H9 (cell line): ENCODE results near the gene SOX11. TPM values are rescaled to one million over a fixed set of nuclear protein-coding genes. Genes with fewer than 3 reads are reported as not detected.
A peak's percentile ranks its signal among the peaks of the same experiment; 100 is the strongest.

Source experiments
- DNase-seq: peaks from one replicate; pipeline ENCODE4 v3.0.0-alpha.2; 2017
- H2AFZ ChIP-seq: one replicate; pipeline ENCODE4 v1.6.1; 2013; ENCODE audit warnings: mild to moderate bottlenecking, low read length, control low read depth, moderate library complexity
- H2AK5ac ChIP-seq: 2 replicates; pipeline ENCODE4 v1.6.1; 2013; ENCODE audit warnings: low read length, control low read depth, mixed read lengths; ENCODE audit not compliant: insufficient read length
- H2BK120ac ChIP-seq: one replicate; pipeline ENCODE4 v1.6.1; 2013; ENCODE audit warnings: low read depth, mild to moderate bottlenecking, low read length, control low read depth, inconsistent platforms; ENCODE audit not compliant: poor library complexity, severe bottlenecking
- H2BK12ac ChIP-seq: 2 replicates; pipeline ENCODE4 v1.6.1; 2013; ENCODE audit warnings: low read length, control low read depth, mixed read lengths, low read depth; ENCODE audit not compliant: insufficient read length
- H2BK15ac ChIP-seq: 2 replicates; pipeline ENCODE4 v1.6.1; 2013; ENCODE audit warnings: low read depth, low read length, control low read depth
- H2BK20ac ChIP-seq: one replicate; pipeline ENCODE4 v1.6.1; 2013; ENCODE audit warnings: low read depth, mild to moderate bottlenecking, low read length, control low read depth, inconsistent platforms; ENCODE audit not compliant: poor library complexity, severe bottlenecking
- H2BK5ac ChIP-seq: 2 replicates; pipeline ENCODE4 v1.6.1; 2013; ENCODE audit warnings: low read length, control low read depth, mixed read lengths; ENCODE audit not compliant: insufficient read length
- H3K14ac ChIP-seq: 2 replicates; pipeline ENCODE4 v1.6.1; 2013; ENCODE audit warnings: low read length, control low read depth; ENCODE audit not compliant: insufficient read depth
- H3K18ac ChIP-seq: 2 replicates; pipeline ENCODE4 v1.6.1; 2013; ENCODE audit warnings: low read depth, mild to moderate bottlenecking, mixed read lengths, low read length, control low read depth; ENCODE audit not compliant: insufficient read length
- H3K23ac ChIP-seq: 2 replicates; pipeline ENCODE4 v1.6.1; 2013; ENCODE audit warnings: low read length, control low read depth, mixed read lengths, low read depth; ENCODE audit not compliant: insufficient read length
- H3K23me2 ChIP-seq: 2 replicates; pipeline ENCODE4 v1.6.1; 2013; ENCODE audit warnings: low read depth, mild to moderate bottlenecking, mixed read lengths, low read length, control low read depth; ENCODE audit not compliant: insufficient read length, poor library complexity, severe bottlenecking
- H3K27ac ChIP-seq: 2 replicates; pipeline ENCODE4 v1.5.1; 2013; ENCODE audit warnings: low read length, control low read depth, mixed read lengths, low read depth; ENCODE audit not compliant: insufficient read length
- H3K27me3 ChIP-seq: 2 replicates; pipeline ENCODE4 v1.6.1; 2013; ENCODE audit warnings: low read length, control low read depth, inconsistent platforms; ENCODE audit not compliant: insufficient read depth
- H3K4ac ChIP-seq: 2 replicates; pipeline ENCODE4 v1.6.1; 2013; ENCODE audit warnings: low read depth, mild to moderate bottlenecking, control low read depth, inconsistent platforms, low read length, moderate library complexity
- H3K4me1 ChIP-seq: 2 replicates; pipeline ENCODE4 v1.6.1; 2013; ENCODE audit warnings: low read length, control low read depth, inconsistent platforms; ENCODE audit not compliant: insufficient read depth
- H3K4me2 ChIP-seq: 2 replicates; pipeline ENCODE4 v1.6.1; 2013; ENCODE audit warnings: low read length, control low read depth, mixed read lengths; ENCODE audit not compliant: insufficient read length, insufficient read depth
- H3K56ac ChIP-seq: 2 replicates; pipeline ENCODE4 v1.6.1; 2013; ENCODE audit warnings: low read depth, mild to moderate bottlenecking, mixed read lengths, low read length, control low read depth; ENCODE audit not compliant: insufficient read length
- H3K79me1 ChIP-seq: 2 replicates; pipeline ENCODE4 v1.6.1; 2013; ENCODE audit warnings: low read depth, mild to moderate bottlenecking, moderate library complexity, low read length, control low read depth, inconsistent platforms; ENCODE audit not compliant: insufficient read depth, poor library complexity, severe bottlenecking
- H3K79me2 ChIP-seq: 2 replicates; pipeline ENCODE4 v1.6.1; 2013; ENCODE audit warnings: low read length, control low read depth, inconsistent platforms; ENCODE audit not compliant: insufficient read depth
- H3K9ac ChIP-seq: 2 replicates; pipeline ENCODE4 v1.6.1; 2013; ENCODE audit warnings: low read length, control low read depth, mixed read lengths; ENCODE audit not compliant: insufficient read length; ENCODE audit errors: extremely low read depth
- H3K9me3 ChIP-seq: one replicate; pipeline ENCODE4 v1.6.1; 2013; ENCODE audit warnings: low read depth, low read length, inconsistent platforms; ENCODE audit not compliant: control insufficient read depth
- H3T11ph ChIP-seq: one replicate; pipeline ENCODE4 v1.6.1; 2013; ENCODE audit warnings: mild to moderate bottlenecking, low read length, control low read depth, inconsistent platforms
- H4K20me1 ChIP-seq: one replicate; pipeline ENCODE4 v1.6.1; 2013; ENCODE audit not compliant: control insufficient read depth, insufficient read length, insufficient read depth
- H4K5ac ChIP-seq: 2 replicates; pipeline ENCODE4 v1.6.1; 2013; ENCODE audit warnings: low read depth, mild to moderate bottlenecking, mixed read lengths, low read length, control low read depth; ENCODE audit not compliant: insufficient read length
- H4K8ac ChIP-seq: replicated peaks from 2 replicates; pipeline ENCODE4 v1.6.1; 2013; ENCODE audit warnings: low read length, control low read depth, mixed read lengths, low read depth; ENCODE audit not compliant: insufficient read length
- H4K91ac ChIP-seq: 2 replicates; pipeline ENCODE4 v1.6.1; 2013; ENCODE audit warnings: low read depth, mild to moderate bottlenecking, moderate library complexity, mixed read lengths, low read length, control low read depth; ENCODE audit not compliant: insufficient read length
- H3K27ac Mint-ChIP-seq, 3 experiments: 2 replicates in 2 of 3; 3 replicates in 1 of 3; pipeline ENCODE4 v1.8.0; 2020 to 2021; ENCODE audit warnings: mixed read lengths in 3 of 3, mild to moderate bottlenecking in 1 of 3, moderate library complexity in 1 of 3
- H3K27me3 Mint-ChIP-seq: 2 replicates; pipeline ENCODE4 v1.8.0; 2021; ENCODE audit warnings: low read depth, mild to moderate bottlenecking, moderate library complexity, mixed read lengths
- H3K36me3 Mint-ChIP-seq, 3 experiments: 2 replicates in 2 of 3; 3 replicates in 1 of 3; pipeline ENCODE4 v1.8.0; 2020 to 2021; ENCODE audit warnings: low read depth in 3 of 3, mixed read lengths in 3 of 3; ENCODE audit not compliant: insufficient read depth in 1 of 3
- H3K4me1 Mint-ChIP-seq, 2 experiments: 2 replicates each; pipeline ENCODE4 v1.8.0; 2020; ENCODE audit warnings: mixed read lengths in 2 of 2
- H3K4me3 Mint-ChIP-seq, 2 experiments: 2 replicates in 1 of 2; 3 replicates in 1 of 2; pipeline ENCODE4 v1.8.0; 2020 to 2021; ENCODE audit warnings: mild to moderate bottlenecking in 2 of 2, mixed read lengths in 2 of 2, moderate library complexity in 1 of 2
- H3K9me3 Mint-ChIP-seq, 2 experiments: 2 replicates in 1 of 2; 3 replicates in 1 of 2; pipeline ENCODE4 v1.8.0; 2020; ENCODE audit warnings: mild to moderate bottlenecking in 2 of 2, mixed read lengths in 2 of 2, moderate library complexity in 1 of 2
- WGBS: extraction: QIAGEN DNeasy Blood & Tissue Kit; methylation state at CpG from one replicate; pipeline ENCODE4 v1.1.7; 2013; ENCODE audit warnings: missing lambda C conversion rate, low lambda C conversion rate, mixed read lengths; ENCODE audit not compliant: insufficient read length; ENCODE audit errors: extremely low coverage; 5-methylcytosine and 5-hydroxymethylcytosine counted together
- total RNA-seq: library from RNA; stranded (reverse); gene quantifications from 2 replicates; pipeline ENCODE4 v1.2.1, GENCODE V29; 2021
- TF ChIP-seq, protein P1 (sequence below): fragments of 200-600 bp; sonication (generic); conservative IDR thresholded peaks from 3 replicates; pipeline ENCODE4 v1.8.0; 2021; ENCODE audit warnings: antibody characterized with exemption, mild to moderate bottlenecking

Gene SOX11
- total RNA-seq, 1 experiment from 2014 or later = 43.8 TPM

- no peak overlapping the region for H4K91ac ChIP-seq
- H3K4me2 ChIP-seq = peak overlapping the region; percentile 82
- H2BK120ac ChIP-seq = no peak overlapping the region
- WGBS = no CpG with 5 or more reads among the region's 65 CpGs
- Mint-ChIP-seq H3K27ac (peak overlapping the region; percentile 37 to 98 (median 80); a peak in 3 of 7 replicates), H3K9me3 (peaks cover 0 to 2% of the 10 kb centered on the region in 2 experiments; a peak in 2 of 5 replicates), H3K4me3 (peak overlapping the region; percentile 88 to 97), H3K27me3 (no peaks in the 10 kb centered on the region; the same call in none of the 2 replicates), H3K4me1 (peaks cover 42 to 50% of the 10 kb centered on the region in 2 experiments), H3K36me3 (peaks cover 10 to 34% (median 14%) of the 10 kb centered on the region in 3 experiments)
- H3K79me2 ChIP-seq = peaks cover 10% of the 10 kb centered on the region; the same call in 1 of the 2 replicates
- no peak overlapping the region for H3T11ph ChIP-seq
- H2AFZ ChIP-seq = no peak overlapping the region
- H2BK12ac ChIP-seq = no peak overlapping the region
- peak overlapping the region; percentile 71 for H3K9ac ChIP-seq
- no peak overlapping the region for H4K5ac ChIP-seq
- TF ChIP-seq, protein P1, sequence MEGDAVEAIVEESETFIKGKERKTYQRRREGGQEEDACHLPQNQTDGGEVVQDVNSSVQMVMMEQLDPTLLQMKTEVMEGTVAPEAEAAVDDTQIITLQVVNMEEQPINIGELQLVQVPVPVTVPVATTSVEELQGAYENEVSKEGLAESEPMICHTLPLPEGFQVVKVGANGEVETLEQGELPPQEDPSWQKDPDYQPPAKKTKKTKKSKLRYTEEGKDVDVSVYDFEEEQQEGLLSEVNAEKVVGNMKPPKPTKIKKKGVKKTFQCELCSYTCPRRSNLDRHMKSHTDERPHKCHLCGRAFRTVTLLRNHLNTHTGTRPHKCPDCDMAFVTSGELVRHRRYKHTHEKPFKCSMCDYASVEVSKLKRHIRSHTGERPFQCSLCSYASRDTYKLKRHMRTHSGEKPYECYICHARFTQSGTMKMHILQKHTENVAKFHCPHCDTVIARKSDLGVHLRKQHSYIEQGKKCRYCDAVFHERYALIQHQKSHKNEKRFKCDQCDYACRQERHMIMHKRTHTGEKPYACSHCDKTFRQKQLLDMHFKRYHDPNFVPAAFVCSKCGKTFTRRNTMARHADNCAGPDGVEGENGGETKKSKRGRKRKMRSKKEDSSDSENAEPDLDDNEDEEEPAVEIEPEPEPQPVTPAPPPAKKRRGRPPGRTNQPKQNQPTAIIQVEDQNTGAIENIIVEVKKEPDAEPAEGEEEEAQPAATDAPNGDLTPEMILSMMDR = no peak
- H3K27me3 ChIP-seq = no peaks in the 10 kb centered on the region
- no peak overlapping the region for H2BK20ac ChIP-seq
- no peaks in the 10 kb centered on the region for H3K9me3 ChIP-seq
- DNase-seq = no peak
- H3K4ac ChIP-seq = no peak overlapping the region
- H4K20me1 ChIP-seq = no peaks in the 10 kb centered on the region
- no peak overlapping the region for H2AK5ac ChIP-seq
- no peak overlapping the region for H2BK15ac ChIP-seq
- no peak overlapping the region for H3K56ac ChIP-seq
- peak overlapping the region; percentile 61 for H3K18ac ChIP-seq
- no peaks in the 10 kb centered on the region for H3K79me1 ChIP-seq
- no peak overlapping the region for H3K23ac ChIP-seq
- peaks cover 14% of the 10 kb centered on the region for H3K23me2 ChIP-seq
- H2BK5ac ChIP-seq = no peak overlapping the region
- no peak overlapping the region for H3K27ac ChIP-seq
- H3K14ac ChIP-seq = peak overlapping the region; percentile 47; the same call in 1 of the 2 replicates
- no peak overlapping the region for H4K8ac ChIP-seq
- H3K4me1 ChIP-seq = no peaks in the 10 kb centered on the region
Observed at GRCh38 chr2:5696404-5696944, 4.3 kb downstream of the SOX11 start.
